ENCODE measurements around the gene IGIP. TPM values are rescaled to one million over a fixed set of nuclear protein-coding genes. Genes with fewer than 3 reads are reported as not detected.

The IGIP gene
- total RNA-seq, 1 donor from 2014 or later = 0.98 TPM

- TF ChIP-seq, protein P1, sequence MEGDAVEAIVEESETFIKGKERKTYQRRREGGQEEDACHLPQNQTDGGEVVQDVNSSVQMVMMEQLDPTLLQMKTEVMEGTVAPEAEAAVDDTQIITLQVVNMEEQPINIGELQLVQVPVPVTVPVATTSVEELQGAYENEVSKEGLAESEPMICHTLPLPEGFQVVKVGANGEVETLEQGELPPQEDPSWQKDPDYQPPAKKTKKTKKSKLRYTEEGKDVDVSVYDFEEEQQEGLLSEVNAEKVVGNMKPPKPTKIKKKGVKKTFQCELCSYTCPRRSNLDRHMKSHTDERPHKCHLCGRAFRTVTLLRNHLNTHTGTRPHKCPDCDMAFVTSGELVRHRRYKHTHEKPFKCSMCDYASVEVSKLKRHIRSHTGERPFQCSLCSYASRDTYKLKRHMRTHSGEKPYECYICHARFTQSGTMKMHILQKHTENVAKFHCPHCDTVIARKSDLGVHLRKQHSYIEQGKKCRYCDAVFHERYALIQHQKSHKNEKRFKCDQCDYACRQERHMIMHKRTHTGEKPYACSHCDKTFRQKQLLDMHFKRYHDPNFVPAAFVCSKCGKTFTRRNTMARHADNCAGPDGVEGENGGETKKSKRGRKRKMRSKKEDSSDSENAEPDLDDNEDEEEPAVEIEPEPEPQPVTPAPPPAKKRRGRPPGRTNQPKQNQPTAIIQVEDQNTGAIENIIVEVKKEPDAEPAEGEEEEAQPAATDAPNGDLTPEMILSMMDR (IDR thresholded peaks at IDR 0.05; ENCODE audit: partially characterized antibody, unreplicated experiment) = no peak
- Mint-ChIP-seq H3K4me3 (ENCODE audit: unreplicated experiment) (peak overlapping the region; percentile 73), H3K36me3 (ENCODE audit: unreplicated experiment) (no peaks in the 10 kb centered on the region), H3K27ac (ENCODE audit: unreplicated experiment) (no peak overlapping the region), H3K27me3 (ENCODE audit: unreplicated experiment) (peaks cover 18% of the 10 kb centered on the region), H3K9me3 (ENCODE audit: unreplicated experiment) (peaks cover 5% of the 10 kb centered on the region), H3K4me1 (ENCODE audit: low read depth, unreplicated experiment) (peaks cover 9% of the 10 kb centered on the region)
- DNase-seq = no peak
These were observed 20.7 kb downstream of the IGIP start for GRCh38 chr5:140146523-140146842.

- TF ChIP-seq, protein P1 (IDR thresholded peaks at IDR 0.05; ENCODE audit: partially characterized antibody, unreplicated experiment) = no peak
- DNase-seq = no peak
- H3K36me3 Mint-ChIP-seq (ENCODE audit: unreplicated experiment) = no peaks in the 10 kb centered on the region
- H3K4me3 Mint-ChIP-seq (ENCODE audit: unreplicated experiment) = no peak overlapping the region
- no peak overlapping the region for H3K27ac Mint-ChIP-seq (ENCODE audit: unreplicated experiment)
- peaks cover 9% of the 10 kb centered on the region for H3K4me1 Mint-ChIP-seq (ENCODE audit: low read depth, unreplicated experiment)
- peaks cover 21% of the 10 kb centered on the region for H3K27me3 Mint-ChIP-seq (ENCODE audit: unreplicated experiment)
- H3K9me3 Mint-ChIP-seq (ENCODE audit: unreplicated experiment) = peaks cover 4% of the 10 kb centered on the region
These were observed 21.7 kb downstream of the IGIP start for GRCh38 chr5:140147460-140147859.

DNA sequence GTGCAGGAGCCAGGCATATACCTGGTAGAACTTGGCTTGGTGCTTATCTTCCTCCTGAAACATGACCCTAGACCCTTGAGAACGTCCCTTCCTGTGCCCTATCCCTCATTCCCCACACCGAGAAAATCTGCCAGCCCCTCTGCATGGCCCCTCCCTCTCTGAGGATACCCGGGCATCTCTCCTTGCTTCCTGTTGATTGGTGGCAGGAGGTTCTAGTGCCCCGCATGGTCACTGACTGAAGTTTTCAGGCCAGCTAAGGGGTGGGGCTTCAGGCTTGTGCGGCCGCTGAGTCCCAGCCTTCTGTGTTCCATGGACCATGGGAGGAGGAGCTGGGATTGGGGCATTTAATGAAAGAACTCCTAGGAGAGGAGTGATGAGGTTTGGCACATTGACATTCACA is 22.8 kb downstream of the IGIP start:
- TF ChIP-seq, protein P1 (IDR thresholded peaks at IDR 0.05; ENCODE audit: partially characterized antibody, unreplicated experiment) = no peak
- Mint-ChIP-seq H3K27ac (ENCODE audit: unreplicated experiment) (no peak overlapping the region), H3K36me3 (ENCODE audit: unreplicated experiment) (no peaks in the 10 kb centered on the region), H3K9me3 (ENCODE audit: unreplicated experiment) (peaks cover 4% of the 10 kb centered on the region), H3K27me3 (ENCODE audit: unreplicated experiment) (peaks cover 21% of the 10 kb centered on the region), H3K4me3 (ENCODE audit: unreplicated experiment) (no peak overlapping the region), H3K4me1 (ENCODE audit: low read depth, unreplicated experiment) (peaks cover 11% of the 10 kb centered on the region)
- no peak for DNase-seq

DNA sequence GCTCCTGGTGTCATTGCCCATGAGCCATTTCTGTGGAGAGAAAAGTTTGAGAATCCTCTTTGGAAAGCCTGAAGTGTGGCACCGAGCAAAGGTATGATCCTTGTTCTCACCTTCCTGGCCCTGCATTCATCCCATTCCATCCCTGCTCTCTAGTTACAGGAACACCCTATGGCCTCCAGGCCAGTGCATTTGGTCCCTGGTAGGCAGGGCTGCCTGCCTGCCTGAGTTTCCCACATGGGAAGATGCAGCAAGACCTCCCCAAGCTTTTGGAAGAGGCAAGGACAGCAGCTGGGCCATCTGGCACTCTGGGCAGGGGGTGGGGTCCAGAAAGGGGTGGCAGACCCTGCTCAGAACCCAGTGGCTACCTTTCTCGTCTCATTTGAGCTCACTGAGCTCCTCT is 24.5 kb downstream of the IGIP start:
- H3K27me3 Mint-ChIP-seq (ENCODE audit: unreplicated experiment) = peaks cover 19% of the 10 kb centered on the region
- peaks cover 11% of the 10 kb centered on the region for H3K4me1 Mint-ChIP-seq (ENCODE audit: low read depth, unreplicated experiment)
- no peaks in the 10 kb centered on the region for H3K36me3 Mint-ChIP-seq (ENCODE audit: unreplicated experiment)
- DNase-seq = no peak
- peaks cover 2% of the 10 kb centered on the region for H3K9me3 Mint-ChIP-seq (ENCODE audit: unreplicated experiment)
- H3K27ac Mint-ChIP-seq (ENCODE audit: unreplicated experiment) = no peak overlapping the region
- TF ChIP-seq, protein P1 (IDR thresholded peaks at IDR 0.05; ENCODE audit: partially characterized antibody, unreplicated experiment) = no peak
- H3K4me3 Mint-ChIP-seq (ENCODE audit: unreplicated experiment) = no peak overlapping the region

DNA sequence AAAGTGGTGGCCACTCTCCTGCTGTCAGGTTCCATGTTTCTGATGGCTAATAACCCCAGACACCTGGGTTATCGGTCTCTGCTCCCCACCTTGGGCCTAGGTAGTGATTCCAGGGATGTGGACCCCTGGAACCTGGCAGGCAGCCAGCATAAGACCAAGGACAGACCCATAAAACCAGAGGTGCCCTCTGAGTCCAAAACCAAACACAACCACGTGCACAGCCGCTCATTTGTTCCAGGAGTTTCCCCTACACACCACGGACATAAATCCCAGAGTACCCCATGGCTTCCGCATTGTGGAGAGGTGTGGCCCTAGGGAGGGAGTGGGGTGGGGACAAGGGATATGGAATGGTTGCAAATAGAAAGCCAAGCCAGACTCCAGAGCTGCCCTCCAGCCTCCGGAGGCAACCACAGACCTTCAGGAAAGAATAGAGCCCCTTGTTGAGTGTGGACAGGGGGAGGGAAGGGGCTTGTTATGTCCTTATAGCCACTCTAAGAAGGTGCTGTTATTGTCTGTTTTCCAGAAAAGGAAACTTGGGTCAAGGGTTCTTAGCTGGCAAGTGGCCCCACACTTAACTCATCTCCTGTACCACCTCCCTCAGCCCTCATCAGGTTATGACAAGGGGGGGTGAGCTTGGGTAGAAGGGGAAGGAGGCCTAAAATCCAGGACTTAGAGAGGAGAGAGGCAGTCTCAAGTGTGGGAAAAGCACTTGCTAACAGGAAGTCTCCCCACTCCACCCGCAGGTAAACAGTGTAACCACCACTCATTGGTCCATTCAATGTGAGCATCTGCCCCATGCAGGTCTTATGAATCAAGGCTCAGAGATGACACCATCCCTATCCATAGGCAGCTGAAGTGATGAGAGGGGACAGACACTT is 25.6 kb downstream of the IGIP start:
- H3K27me3 Mint-ChIP-seq (ENCODE audit: unreplicated experiment) = peaks cover 17% of the 10 kb centered on the region
- DNase-seq = no peak
- H3K4me1 Mint-ChIP-seq (ENCODE audit: low read depth, unreplicated experiment) = peaks cover 9% of the 10 kb centered on the region
- peaks cover 2% of the 10 kb centered on the region for H3K9me3 Mint-ChIP-seq (ENCODE audit: unreplicated experiment)
- TF ChIP-seq, protein P1 (IDR thresholded peaks at IDR 0.05; ENCODE audit: partially characterized antibody, unreplicated experiment) = no peak
- no peak overlapping the region for H3K27ac Mint-ChIP-seq (ENCODE audit: unreplicated experiment)
- H3K36me3 Mint-ChIP-seq (ENCODE audit: unreplicated experiment) = no peaks in the 10 kb centered on the region
- no peak overlapping the region for H3K4me3 Mint-ChIP-seq (ENCODE audit: unreplicated experiment)

Measured in glutamatergic neuron (in vitro differentiated cells).